Transverse colon (tissue), 4 donors: ENCODE data around the gene PACSIN1. TPM values are rescaled to one million over a fixed set of nuclear protein-coding genes. Genes with fewer than 3 reads are reported as not detected.

Experiments used
- DNase-seq: peaks from one replicate; pipeline ENCODE4 v3.0.0-alpha.2; 2019
- H3K27ac ChIP-seq, 4 donors: fragments of 200-600 bp; sonication (generic); 2 replicates each; pipeline ENCODE4 v1.5.1; 2016 to 2018; ENCODE audit warnings: inconsistent platforms in 4 of 4
- H3K27me3 ChIP-seq: fragments of 200-600 bp; sonication (generic); 2 replicates; pipeline ENCODE4 v1.5.1; 2017; ENCODE audit warnings: inconsistent platforms
- H3K36me3 ChIP-seq, 4 donors: fragments of 200-600 bp; sonication (generic); 2 replicates each; pipeline ENCODE4 v1.5.1; 2017 to 2019; ENCODE audit warnings: inconsistent platforms in 4 of 4
- H3K4me1 ChIP-seq, 4 donors: fragments of 200-600 bp; sonication (generic); 2 replicates each; pipeline ENCODE4 v1.5.1; 2017 to 2020; ENCODE audit warnings: inconsistent platforms in 4 of 4
- H3K4me3 ChIP-seq, 4 donors: fragments of 200-600 bp; sonication (generic); 1 replicate in 1 of 4; 2 replicates in 3 of 4; pipeline versions ENCODE4 v1.5.1 to v1.6.1; 2017 to 2019; ENCODE audit warnings: inconsistent platforms in 4 of 4
- H3K9me3 ChIP-seq, 2 donors: fragments of 200-600 bp; sonication (generic); 2 replicates each; pipeline ENCODE4 v1.5.1; 2017 to 2019; ENCODE audit warnings: inconsistent platforms in 2 of 2
- CTCF ChIP-seq, 5 experiments: fragments of 200-600 bp in 3 of 5; fragments of 450-650 bp in 2 of 5; sonication (generic) in 3 of 5; IDR thresholded peaks; 1 replicate in 2 of 5; 2 replicates in 3 of 5; pipeline ENCODE4 v1.5.1; 2016 to 2017; ENCODE audit warnings: antibody characterized with exemption in 5 of 5, inconsistent platforms in 3 of 5, mild to moderate bottlenecking in 2 of 5, moderate library complexity in 1 of 5
- EP300 ChIP-seq: sonication (generic); formaldehyde crosslinking; IDR thresholded peaks from one replicate; pipeline ENCODE4 v1.6.1; 2017; ENCODE audit warnings: antibody characterized with exemption, low read depth
- POLR2A ChIP-seq: fragments of 450-650 bp; IDR thresholded peaks from one replicate; pipeline ENCODE4 v1.6.1; 2016; ENCODE audit warnings: antibody characterized with exemption, mild to moderate bottlenecking, moderate library complexity
- POLR2AphosphoS5 ChIP-seq, 3 donors: sonication (generic); formaldehyde crosslinking; IDR thresholded peaks; one replicate each; pipeline ENCODE4 v1.6.1; 2016; ENCODE audit warnings: antibody characterized with exemption in 3 of 3
- WGBS, 2 donors: methylation state at CpG; one replicate each; pipeline ENCODE4 v1.1.5; 2018; ENCODE audit warnings: low coverage in 1 of 2; 5-methylcytosine and 5-hydroxymethylcytosine counted together
- in situ Hi-C, 4 donors: fragments of 200-750 bp; cut with MboI; loops; one replicate each; pipeline versions ENCODE4 v1.15.0 to v1.15.1; 2017; ENCODE audit warnings: low sequenced_read_pairs in 3 of 4, low pct_ligation_motif_present in 1 of 4, low pct_unique_long_range_greater_than_20kb in 1 of 4
- intact Hi-C: fragments of 100-400 bp; cut with DNase I; formaldehyde crosslinking; loops from one replicate; pipeline ENCODE4 v1.15.1; 2023; ENCODE audit warnings: low total_unique reads
- total RNA-seq, 4 donors: library from RNA; depleted of rRNA; stranded (reverse); fragments of >200 nt; gene quantifications; one replicate each; pipeline ENCODE4 v1.1.0, GENCODE V29; 2016

PACSIN1 gene
- total RNA-seq, 4 donors from 2014 or later: 0.27 to 1.9 TPM; not detected in 2

GRCh38 chr6:34564181-34564580, 98.3 kb downstream of the PACSIN1 start:
- intact Hi-C loops: no loop called here
- in situ Hi-C loops: no loop called here
- TF ChIP-seq EP300 (no peak), POLR2AphosphoS5 (IDR thresholded peaks at IDR 0.05) (no peak), CTCF (IDR thresholded peaks at IDR 0.05) (no peak), POLR2A (no peak)
- Histone ChIP-seq H3K27ac (no peak overlapping the region), H3K4me1 (no peaks in the 10 kb centered on the region), H3K27me3 (peaks cover 9% of the 10 kb centered on the region), H3K36me3 (no peaks in the 10 kb centered on the region), H3K4me3 (no peak overlapping the region), H3K9me3 (no peaks in the 10 kb centered on the region)
- DNase-seq: no peak
- WGBS, 2 donors: 90 to 96% methylated on average over 2 to 5 of the region's 5 CpGs

GRCh38 chr6:34565722-34566137, 99.9 kb downstream of the PACSIN1 start:
- WGBS, 2 donors: 69 to 80% methylated on average over 1 to 5 of the region's 5 CpGs
- TF ChIP-seq POLR2AphosphoS5 (IDR thresholded peaks at IDR 0.05) (no peak), CTCF (IDR thresholded peaks at IDR 0.05) (no peak), POLR2A (no peak), EP300 (no peak)
- no peak overlapping the region for H3K4me3 ChIP-seq
- DNase-seq: no peak
- H3K4me1 ChIP-seq: peaks cover 0 to 11% (median 0%) of the 10 kb centered on the region in 4 donors
- intact Hi-C loops (no loop called here), in situ Hi-C loops (no loop called here)
- no peak overlapping the region for H3K27ac ChIP-seq
- H3K27me3 ChIP-seq: peaks cover 19% of the 10 kb centered on the region
- no peaks in the 10 kb centered on the region for H3K36me3 ChIP-seq
- H3K9me3 ChIP-seq: no peaks in the 10 kb centered on the region

- intact Hi-C loops (no loop called here), in situ Hi-C loops (no loop called here)
- H3K27me3 ChIP-seq: peaks cover 19% of the 10 kb centered on the region
- H3K9me3 ChIP-seq: no peaks in the 10 kb centered on the region
- peaks cover 0 to 11% (median 0%) of the 10 kb centered on the region in 4 donors for H3K4me1 ChIP-seq
- no peak for TF ChIP-seq POLR2A
- TF ChIP-seq EP300: no peak
- no peak for TF ChIP-seq POLR2AphosphoS5 (IDR thresholded peaks at IDR 0.05)
- TF ChIP-seq CTCF (IDR thresholded peaks at IDR 0.05): no peak
- no peak overlapping the region for H3K27ac ChIP-seq
- H3K4me3 ChIP-seq: no peak overlapping the region
- no peak for DNase-seq
- H3K36me3 ChIP-seq: no peaks in the 10 kb centered on the region
- WGBS, 2 donors: 84 to 100% methylated on average over 1 to 14 of the region's 14 CpGs
Observed at GRCh38 chr6:34566830-34567546, 101.1 kb downstream of the PACSIN1 start.

- peaks cover 0 to 11% (median 1%) of the 10 kb centered on the region in 4 donors for H3K4me1 ChIP-seq
- TF ChIP-seq POLR2AphosphoS5 (IDR thresholded peaks at IDR 0.05): no peak
- no peak for TF ChIP-seq EP300
- TF ChIP-seq POLR2A: no peak
- TF ChIP-seq CTCF (IDR thresholded peaks at IDR 0.05): no peak
- DNase-seq: no peak
- H3K9me3 ChIP-seq: no peaks in the 10 kb centered on the region
- in situ Hi-C loops: no loop called here
- intact Hi-C loops: no loop called here
- H3K4me3 ChIP-seq: no peak overlapping the region
- H3K36me3 ChIP-seq: no peaks in the 10 kb centered on the region
- 67 to 68% methylated on average over 5 to 12 of the region's 12 CpGs for WGBS, 2 donors
- no peak overlapping the region for H3K27ac ChIP-seq
- H3K27me3 ChIP-seq: peaks cover 23% of the 10 kb centered on the region
Observed at GRCh38 chr6:34568341-34569201, 102.7 kb downstream of the PACSIN1 start.
